GM23338 (cell line): ENCODE data around the gene TRPM2. TPM values are rescaled to one million over a fixed set of nuclear protein-coding genes. Genes with fewer than 3 reads are reported as not detected.

Experiments
- ETS1 ChIP-seq: IDR thresholded peaks from 2 replicates; pipeline ENCODE4 v1.6.1; 2016; ENCODE audit warnings: antibody characterized with exemption
- JUNB ChIP-seq: IDR thresholded peaks from one replicate; pipeline ENCODE4 v1.6.1; 2016; ENCODE audit warnings: antibody characterized with exemption; ENCODE audit not compliant: unreplicated experiment
- POLR2AphosphoS5 ChIP-seq: IDR thresholded peaks from 2 replicates; pipeline ENCODE4 v1.6.1; 2016; ENCODE audit warnings: antibody characterized with exemption, low read depth
- REST ChIP-seq: IDR thresholded peaks from one replicate; pipeline ENCODE4 v1.6.1; 2018; ENCODE audit warnings: antibody characterized with exemption; ENCODE audit not compliant: unreplicated experiment
- ZNF462 ChIP-seq: fragments of 250-450 bp; sonication (Bioruptor Pico); IDR thresholded peaks from 2 replicates; pipeline ENCODE4 v1.5.0; 2020; ENCODE audit warnings: mild to moderate bottlenecking, moderate library complexity
- polyA plus RNA-seq: library from polyadenylated mRNA; unstranded; fragments of >200 nt; fragmentation: Nextera tagmentation; extraction: Ambion mirVana; gene quantifications from 2 replicates; pipeline ENCODE4 v1.2.1, GENCODE V29; 2016
- total RNA-seq: library from RNA; depleted of rRNA; stranded (reverse); fragments of >200 nt; shearing (Covaris generic); gene quantifications from 2 replicates; pipeline ENCODE4 v1.2.3, GENCODE V29; 2014

Gene TRPM2
- total and polyA plus RNA-seq, 2 experiments from 2014 or later = 0.53 to 0.83 TPM

GRCh38 chr21:44356160-44356559, 2.7 kb downstream of the TRPM2 start (continued):
- TF ChIP-seq ZNF462 (CRISPR knock-in tag) (no peak), ETS1 (no peak), JUNB (no peak), REST (no peak), POLR2AphosphoS5 (no peak)
